GM12872 (cell line): ENCODE measurements around the gene GNAZ.

ENCODE experiments used
- CTCF ChIP-seq: IDR thresholded peaks from 3 replicates; pipeline ENCODE4 v1.5.1; 2011; ENCODE audit warnings: low read depth, mild to moderate bottlenecking, low read length, moderate library complexity; ENCODE audit not compliant: insufficient read depth

GNAZ gene

GRCh38 chr22:23058481-23059283 is 11.6 kb upstream of the GNAZ start:
- TF ChIP-seq CTCF = no peak

GRCh38 chr22:23059284-23059948 is 10.9 kb upstream of the GNAZ start:
- no peak for TF ChIP-seq CTCF

GRCh38 chr22:23060612-23061400 is 9.5 kb upstream of the GNAZ start:
- no peak for TF ChIP-seq CTCF

- TF ChIP-seq CTCF = no peak
Measured at GRCh38 chr22:23061471-23062280, 8.6 kb upstream of the GNAZ start.

- no peak for TF ChIP-seq CTCF
Measured at GRCh38 chr22:23062616-23063538, 7.4 kb upstream of the GNAZ start.

GRCh38 chr22:23063539-23064380 is 6.6 kb upstream of the GNAZ start:
- no peak for TF ChIP-seq CTCF
